GM19025 (cell line): ENCODE measurements around the gene HM13.
"Not testable (repeated sequence)": the region's sequence is repeated elsewhere in the genome, so short reads cannot be mapped to it uniquely, and the experiment has no call there.

Experiments
- ATAC-seq: cut with Tn5 transposase; IDR thresholded peaks from one replicate; pipeline ENCODE4 v1.9.1; 2021; ENCODE audit warnings: mild to moderate bottlenecking, low read depth, moderate library complexity; ENCODE audit not compliant: unreplicated experiment

Gene HM13

GRCh38 chr20:31579245-31579644 is 65.0 kb downstream of the HM13 start:
- ATAC-seq: no peak

GRCh38 chr20:31579941-31580651 is 65.9 kb downstream of the HM13 start:
- not testable (repeated sequence) for ATAC-seq

- ATAC-seq: no peak
Measured at GRCh38 chr20:31580706-31581105, 66.5 kb downstream of the HM13 start.

DNA sequence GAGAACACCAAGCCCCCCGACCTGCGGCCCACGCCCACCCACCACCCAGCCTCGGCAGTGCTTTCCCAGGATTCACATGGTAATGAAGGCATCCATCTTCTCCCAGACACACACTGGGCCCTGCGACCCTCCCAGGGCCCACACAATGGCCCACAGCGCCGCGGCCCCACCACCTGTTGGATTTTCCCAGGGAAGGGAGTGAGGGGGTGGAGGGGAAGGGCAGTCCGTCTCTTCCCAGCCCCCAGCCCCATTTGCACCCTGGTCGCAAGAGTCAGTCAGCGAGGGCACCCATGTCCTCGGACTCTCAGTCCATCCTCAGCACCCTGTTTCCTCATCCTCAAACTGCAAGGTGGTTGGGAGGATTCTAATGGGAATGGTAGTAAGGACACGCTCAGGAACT is 67.1 kb downstream of the HM13 start:
- no peak for ATAC-seq

- ATAC-seq: no peak
Measured at GRCh38 chr20:31587545-31588389, 73.5 kb downstream of the HM13 start.

- ATAC-seq: no peak
Measured at GRCh38 chr20:31590717-31591225, 76.5 kb downstream of the HM13 start.

DNA sequence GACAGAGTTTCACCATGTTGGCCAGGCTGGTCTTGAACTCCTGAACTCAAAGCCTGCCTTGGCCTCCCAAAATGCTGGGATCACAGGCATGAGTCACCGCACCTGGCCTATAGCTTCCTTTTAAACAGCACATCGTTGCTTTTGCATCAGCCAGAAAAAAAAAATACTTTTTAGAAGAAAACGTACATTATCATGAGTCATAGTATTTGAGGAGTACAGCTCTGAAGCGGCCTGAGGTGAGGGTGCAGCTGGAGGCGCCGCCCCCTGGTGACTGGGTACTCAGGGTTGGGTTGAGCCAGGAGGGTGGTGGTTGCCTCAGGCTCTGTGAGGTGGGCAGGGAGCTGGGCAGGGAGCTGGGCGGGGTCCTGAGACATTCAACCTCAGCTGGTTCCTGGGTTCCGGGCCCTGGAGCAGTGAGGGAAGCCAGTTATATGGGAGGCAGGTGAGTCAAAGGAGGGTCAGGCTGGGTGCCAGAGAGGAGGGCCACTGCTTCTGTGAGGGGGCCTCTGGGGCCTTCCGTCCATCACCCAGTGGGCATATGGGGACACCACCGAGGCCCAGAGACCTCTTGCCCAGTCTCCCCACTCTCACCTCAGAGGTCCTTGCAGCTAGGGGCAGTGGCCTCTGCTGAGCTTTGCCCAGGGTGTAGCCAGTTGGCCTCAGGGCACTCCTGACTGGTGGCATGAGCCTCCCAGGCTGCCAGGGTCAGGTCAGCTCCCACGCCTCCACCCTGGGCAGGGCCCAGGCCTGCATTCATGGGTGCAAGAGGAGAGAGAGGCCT is 79.2 kb downstream of the HM13 start:
- no peak for ATAC-seq

GRCh38 chr20:31594002-31594557 is 79.8 kb downstream of the HM13 start:
- no peak for ATAC-seq

GRCh38 chr20:31594558-31595379 is 80.5 kb downstream of the HM13 start:
- ATAC-seq: no peak

- no peak for ATAC-seq
Measured at GRCh38 chr20:31595380-31595653, 81.1 kb downstream of the HM13 start.

DNA sequence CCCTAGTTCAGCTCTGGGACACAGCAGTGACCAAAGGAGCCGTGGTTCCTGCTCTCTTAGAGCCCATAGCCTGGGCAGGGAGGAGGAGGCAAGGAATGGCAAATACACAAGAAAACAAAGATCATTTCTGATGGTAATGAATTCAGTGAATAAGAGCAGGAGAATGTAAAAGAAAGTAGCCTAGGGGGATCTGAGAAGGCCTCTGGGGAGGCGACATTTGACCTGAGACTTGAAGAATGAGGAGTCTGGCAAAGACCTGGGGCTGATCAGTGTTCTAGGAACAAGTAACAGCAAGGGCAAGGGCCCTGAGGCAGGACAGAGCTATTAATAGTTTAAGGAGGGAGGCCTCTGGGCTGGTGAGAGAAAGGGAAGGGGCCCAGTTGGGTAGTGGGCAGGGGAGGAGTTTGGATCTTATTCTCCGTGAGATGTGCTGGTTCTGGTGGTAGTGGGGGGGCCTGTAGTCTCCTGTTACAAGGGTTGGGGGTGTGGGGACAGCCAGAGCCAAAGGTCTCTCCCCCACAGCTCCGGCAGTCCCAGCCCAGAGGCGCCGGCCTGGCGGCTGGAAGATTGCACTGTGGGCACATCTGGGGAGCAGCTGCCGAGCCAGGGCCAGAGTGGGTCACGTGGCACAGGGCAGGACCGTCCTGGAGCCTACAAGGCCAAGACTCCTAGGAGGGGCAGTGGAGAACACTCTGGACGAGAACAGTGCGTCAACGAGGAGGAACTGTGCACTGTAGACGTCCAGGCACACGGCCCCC is 81.6 kb downstream of the HM13 start:
- no peak for ATAC-seq

GRCh38 chr20:31596412-31596715 is 82.1 kb downstream of the HM13 start:
- ATAC-seq: not testable (repeated sequence)

- ATAC-seq: no peak
Measured at GRCh38 chr20:31596831-31597480, 82.7 kb downstream of the HM13 start.

GRCh38 chr20:31597481-31597855 is 83.2 kb downstream of the HM13 start:
- ATAC-seq: no peak

- ATAC-seq: no peak
Measured at GRCh38 chr20:31602431-31602778, 88.2 kb downstream of the HM13 start.

DNA sequence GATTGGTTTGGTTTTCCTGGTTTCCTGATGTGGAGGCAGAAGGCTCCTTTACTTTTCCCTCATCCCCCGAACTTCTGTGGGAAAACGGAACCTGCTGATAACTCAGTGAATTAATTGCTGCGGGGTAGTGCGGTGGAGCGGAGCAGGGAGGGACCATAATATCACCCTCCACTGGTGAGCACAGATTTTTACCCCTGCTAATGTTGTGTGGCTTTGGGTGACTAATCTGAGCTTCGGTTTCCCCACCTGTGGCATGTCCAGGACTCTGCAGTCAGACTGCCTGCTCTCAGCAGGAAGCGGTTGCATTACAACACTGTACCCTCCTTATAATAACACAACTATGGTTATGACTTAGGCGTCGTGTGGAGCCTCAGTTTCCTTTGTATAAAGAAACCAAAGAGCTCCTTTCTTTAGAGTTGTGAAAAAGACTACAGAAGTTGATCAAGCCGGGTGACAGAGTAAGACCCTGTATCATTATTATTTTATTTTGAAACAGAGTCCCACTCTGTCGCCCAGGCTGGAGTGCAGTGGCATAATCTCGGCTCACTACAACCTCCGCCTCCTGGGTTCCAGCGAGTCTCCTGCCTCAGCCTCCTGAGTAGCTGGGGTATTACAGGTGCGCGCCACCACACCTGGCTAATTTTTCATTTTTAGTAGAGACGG is 88.7 kb downstream of the HM13 start:
- ATAC-seq: peak; percentile 30

GRCh38 chr20:31603822-31604566 is 89.8 kb downstream of the HM13 start:
- peak; percentile 45 for ATAC-seq

- ATAC-seq: no peak
Measured at GRCh38 chr20:31604567-31605030, 90.4 kb downstream of the HM13 start.
